CD14-positive monocyte (primary cell): Measurements from ENCODE around the gene STRIP2. TPM values are rescaled to one million over a fixed set of nuclear protein-coding genes. Genes with fewer than 3 reads are reported as not detected.

Experiments used
- DNase-seq, 3 donors: peaks; one replicate each; pipeline ENCODE4 v3.0.0-alpha.2; 2011 to 2022
- H2AFZ ChIP-seq: 2 replicates; pipeline ENCODE4 v1.6.0; 2012; ENCODE audit warnings: mild to moderate bottlenecking, low read depth, low read length, inconsistent platforms; ENCODE audit not compliant: insufficient read depth, poor library complexity, severe bottlenecking
- H3K27ac ChIP-seq, 2 donors: 1 replicate in 1 of 2; 2 replicates in 1 of 2; pipeline ENCODE4 v1.5.1; 2012 to 2013; ENCODE audit warnings: low read length in 2 of 2, control low read depth in 1 of 2, inconsistent platforms in 1 of 2, low read depth in 1 of 2, mild to moderate bottlenecking in 1 of 2
- H3K27me3 ChIP-seq, 2 donors: one replicate each; pipeline versions ENCODE4 v1.6.0 to v1.6.1; 2011 to 2013; ENCODE audit warnings: low read length in 2 of 2; ENCODE audit not compliant: control insufficient read depth in 2 of 2, insufficient read depth in 2 of 2
- H3K36me3 ChIP-seq, 2 donors: replicated peaks in 1 of 2; 1 replicate in 1 of 2; 2 replicates in 1 of 2; pipeline versions ENCODE4 v1.5.1 to v1.6.1; 2012 to 2013; ENCODE audit warnings: low read length in 2 of 2, control low read depth in 1 of 2, inconsistent platforms in 1 of 2, mild to moderate bottlenecking in 1 of 2; ENCODE audit not compliant: insufficient read depth in 2 of 2, control insufficient read depth in 1 of 2
- H3K4me1 ChIP-seq, 2 donors: 1 replicate in 1 of 2; 2 replicates in 1 of 2; pipeline versions ENCODE4 v1.5.1 to v1.6.1; 2012 to 2013; ENCODE audit warnings: low read length in 2 of 2, control low read depth in 1 of 2, inconsistent platforms in 1 of 2, mild to moderate bottlenecking in 1 of 2, moderate library complexity in 1 of 2; ENCODE audit not compliant: insufficient read depth in 2 of 2, control insufficient read depth in 1 of 2
- H3K4me2 ChIP-seq: replicated peaks from 2 replicates; pipeline ENCODE3; 2012; ENCODE audit warnings: low read length, moderate library complexity, mild to moderate bottlenecking; ENCODE audit not compliant: poor library complexity, severe bottlenecking; ENCODE audit errors: extremely low read depth
- H3K4me3 ChIP-seq, 3 experiments: fragments of 200-600 bp in 1 of 3; sonication (generic) in 1 of 3; replicated peaks in 1 of 3; 1 replicate in 2 of 3; 2 replicates in 1 of 3; pipeline ENCODE4 v1.5.1; 2011 to 2013; ENCODE audit warnings: low read length in 3 of 3, mild to moderate bottlenecking in 3 of 3, control low read depth in 2 of 3, low read depth in 2 of 3, inconsistent platforms in 1 of 3, moderate library complexity in 1 of 3
- H3K79me2 ChIP-seq: 2 replicates; pipeline ENCODE4 v1.6.0; 2012; ENCODE audit warnings: mild to moderate bottlenecking, control low read depth, inconsistent platforms, low read length, moderate library complexity; ENCODE audit not compliant: insufficient read depth
- H3K9ac ChIP-seq: 2 replicates; pipeline ENCODE4 v1.6.0; 2017; ENCODE audit warnings: low read length, mild to moderate bottlenecking; ENCODE audit not compliant: insufficient read depth, poor library complexity, severe bottlenecking
- H3K9me3 ChIP-seq, 2 donors: replicated peaks in 1 of 2; 1 replicate in 1 of 2; 2 replicates in 1 of 2; pipeline versions ENCODE4 v1.5.1 to v1.6.1; 2012 to 2013; ENCODE audit warnings: low read length in 2 of 2, control low read depth in 1 of 2; ENCODE audit not compliant: control insufficient read depth in 1 of 2, insufficient read depth in 1 of 2
- H4K20me1 ChIP-seq: 2 replicates; pipeline ENCODE4 v1.6.0; 2012; ENCODE audit warnings: mild to moderate bottlenecking, low read length, control low read depth, moderate library complexity; ENCODE audit not compliant: insufficient read depth
- H3K27ac Mint-ChIP-seq, 7 donors: one replicate each; pipeline ENCODE4 v1.8.0; 2020; ENCODE audit warnings: mild to moderate bottlenecking in 7 of 7, mixed read lengths in 7 of 7, moderate library complexity in 6 of 7, inconsistent platforms in 2 of 7
- H3K27me3 Mint-ChIP-seq, 3 donors: one replicate each; pipeline ENCODE4 v1.8.0; 2021 to 2022; ENCODE audit warnings: low read depth in 3 of 3, mild to moderate bottlenecking in 3 of 3, mixed read lengths in 3 of 3, moderate library complexity in 3 of 3, inconsistent platforms in 1 of 3
- H3K36me3 Mint-ChIP-seq, 2 donors: one replicate each; pipeline ENCODE4 v1.8.0; 2020; ENCODE audit warnings: mixed read lengths in 2 of 2, inconsistent platforms in 1 of 2, mild to moderate bottlenecking in 1 of 2
- H3K4me1 Mint-ChIP-seq: one replicate; pipeline ENCODE4 v1.8.0; 2020; ENCODE audit warnings: mild to moderate bottlenecking, mixed read lengths
- H3K4me3 Mint-ChIP-seq, 2 donors: one replicate each; pipeline ENCODE4 v1.8.0; 2020; ENCODE audit warnings: mild to moderate bottlenecking in 2 of 2, mixed read lengths in 2 of 2, moderate library complexity in 1 of 2
- H3K9me3 Mint-ChIP-seq, 7 donors: one replicate each; pipeline ENCODE4 v1.8.0; 2020 to 2022; ENCODE audit warnings: mixed read lengths in 7 of 7, mild to moderate bottlenecking in 6 of 7, moderate library complexity in 6 of 7, inconsistent platforms in 2 of 7
- CTCF ChIP-seq: fragments of 200-600 bp; IDR thresholded peaks from one replicate; pipeline ENCODE4 v1.8.0; 2022; ENCODE audit warnings: antibody characterized with exemption, mild to moderate bottlenecking
- WGBS: methylation state at CpG from one replicate; pipeline ENCODE4 v1.1.5; 2013; ENCODE audit warnings: missing lambda C conversion rate; ENCODE audit not compliant: insufficient coverage; 5-methylcytosine and 5-hydroxymethylcytosine counted together
- intact Hi-C, 2 donors: fragments of 100-400 bp; cut with micrococcal nuclease; formaldehyde crosslinking; loops; one replicate each; pipeline versions ENCODE4 v1.15.0 to v1.15.1; 2023
- polyA plus RNA-seq, 3 donors: library from polyadenylated mRNA; depleted of rRNA in 1 of 3; unstranded in 2 of 3; stranded (reverse) in 1 of 3; fragments of 300-500 nt in 2 of 3; fragments of >200 nt in 1 of 3; fragmentation: Illumina TruSeq in 2 of 3; gene quantifications; 1 replicate in 2 of 3; 2 replicates in 1 of 3; pipeline ENCODE4 v1.2.3, GENCODE V29; 2012 to 2021

The STRIP2 gene
- polyA plus RNA-seq, 3 donors, result 0.11 to 0.12 TPM; not detected in 1

GRCh38 chr7:129436335-129436923 lies 2.2 kb downstream of the STRIP2 start:
- WGBS, result 98% methylated on average over 4 of the region's 5 CpGs
- DNase-seq, result no peak
- H3K27ac Mint-ChIP-seq, result no peak overlapping the region
- no peaks in the 10 kb centered on the region for H3K9me3 Mint-ChIP-seq
- H3K9me3 ChIP-seq, result peaks cover 0 to 4% of the 10 kb centered on the region in 2 donors
- no peak overlapping the region for H3K4me3 ChIP-seq
- no peaks in the 10 kb centered on the region for H3K36me3 ChIP-seq
- intact Hi-C loops, result no loop called here
- no peak overlapping the region for H3K9ac ChIP-seq
- H2AFZ ChIP-seq, result no peak overlapping the region
- H3K4me1 ChIP-seq, result peaks cover 17 to 20% of the 10 kb centered on the region in 2 donors
- no peak overlapping the region for H3K27ac ChIP-seq
- peaks cover 32 to 44% of the 10 kb centered on the region in 2 donors for H3K27me3 ChIP-seq
- no peaks in the 10 kb centered on the region for H3K79me2 ChIP-seq
- H3K4me3 Mint-ChIP-seq, result peak overlapping the region in 1 of 2 donors; percentile 66
- no peaks in the 10 kb centered on the region for H4K20me1 ChIP-seq
- no peak overlapping the region for H3K4me2 ChIP-seq
- peaks cover 39 to 51% (median 46%) of the 10 kb centered on the region in 3 donors for H3K27me3 Mint-ChIP-seq
- TF ChIP-seq CTCF, result no peak
- H3K36me3 Mint-ChIP-seq, result peaks cover 4 to 5% of the 10 kb centered on the region in 2 donors
- H3K4me1 Mint-ChIP-seq, result peaks cover 29% of the 10 kb centered on the region

DNA sequence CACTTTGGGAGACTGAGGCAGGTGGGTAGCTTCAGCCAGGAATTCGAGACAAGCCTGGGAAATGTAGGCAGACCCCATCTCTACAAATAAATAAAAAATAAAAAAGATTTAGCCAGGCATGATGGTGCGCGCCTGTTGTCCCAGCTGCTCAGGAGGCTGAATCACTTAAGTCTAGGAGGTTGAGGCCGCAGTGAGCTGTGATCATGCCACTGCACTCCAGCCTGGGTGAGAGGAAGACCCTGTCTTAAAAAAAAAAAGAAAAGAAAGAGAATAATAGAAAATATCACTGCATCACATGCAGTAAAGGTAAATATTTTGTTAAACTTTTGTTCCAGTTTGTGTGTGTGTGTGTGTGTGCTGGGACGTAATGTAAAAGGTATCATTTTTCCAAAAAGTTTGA lies 3.0 kb downstream of the STRIP2 start:
- 100% methylated on average over 1 of the region's 5 CpGs for WGBS
- DNase-seq, result no peak
- no peaks in the 10 kb centered on the region for H3K9me3 Mint-ChIP-seq

More for the DNA sequence above, 3.0 kb downstream of the STRIP2 start:
- Mint-ChIP-seq H3K4me3 (peak overlapping the region in 1 of 2 donors; percentile 15), H3K27me3 (peaks cover 39 to 46% (median 44%) of the 10 kb centered on the region in 3 donors), H3K4me1 (peaks cover 29% of the 10 kb centered on the region), H3K36me3 (peaks cover 4 to 5% of the 10 kb centered on the region in 2 donors), H3K27ac (no peak overlapping the region)
- peaks cover 0 to 4% of the 10 kb centered on the region in 2 donors for H3K9me3 ChIP-seq
- H3K27me3 ChIP-seq, result peaks cover 30 to 40% of the 10 kb centered on the region in 2 donors
- no peaks in the 10 kb centered on the region for H4K20me1 ChIP-seq
- H3K79me2 ChIP-seq, result no peaks in the 10 kb centered on the region
- no peaks in the 10 kb centered on the region for H3K36me3 ChIP-seq
- H3K9ac ChIP-seq, result no peak overlapping the region
- H3K27ac ChIP-seq, result no peak overlapping the region
- intact Hi-C loops, result no loop called here
- H3K4me1 ChIP-seq, result peaks cover 17 to 20% of the 10 kb centered on the region in 2 donors
- H3K4me3 ChIP-seq, result no peak overlapping the region
- H3K4me2 ChIP-seq, result no peak overlapping the region
- no peak for TF ChIP-seq CTCF
- H2AFZ ChIP-seq, result no peak overlapping the region
